Measurements from ENCODE around the gene PIGC.
"Not testable (repeated sequence)": the region's sequence is repeated elsewhere in the genome, so short reads cannot be mapped to it uniquely, and the experiment has no call there.

The PIGC gene

DNA sequence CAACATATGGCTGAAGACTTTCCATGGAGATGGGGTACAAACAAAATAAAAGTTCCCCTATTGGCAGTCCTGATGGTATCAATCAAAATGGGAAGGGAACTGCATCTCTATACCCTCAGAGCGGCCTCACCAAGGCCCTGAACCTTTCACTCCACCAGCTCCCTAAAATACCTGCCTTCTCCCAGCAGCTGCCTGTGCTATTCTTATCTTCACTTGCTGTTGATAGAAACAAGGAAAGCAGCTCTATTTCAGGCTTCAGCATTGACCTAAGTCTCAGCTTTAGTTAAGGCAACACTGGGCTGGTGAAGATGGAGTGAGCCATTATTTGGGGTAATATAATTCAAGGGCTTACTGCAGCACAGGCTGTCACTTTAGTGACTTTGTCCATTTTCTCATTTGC, 21.7 kb upstream of the PIGC start:
- no peak for DNase-seq

DNA sequence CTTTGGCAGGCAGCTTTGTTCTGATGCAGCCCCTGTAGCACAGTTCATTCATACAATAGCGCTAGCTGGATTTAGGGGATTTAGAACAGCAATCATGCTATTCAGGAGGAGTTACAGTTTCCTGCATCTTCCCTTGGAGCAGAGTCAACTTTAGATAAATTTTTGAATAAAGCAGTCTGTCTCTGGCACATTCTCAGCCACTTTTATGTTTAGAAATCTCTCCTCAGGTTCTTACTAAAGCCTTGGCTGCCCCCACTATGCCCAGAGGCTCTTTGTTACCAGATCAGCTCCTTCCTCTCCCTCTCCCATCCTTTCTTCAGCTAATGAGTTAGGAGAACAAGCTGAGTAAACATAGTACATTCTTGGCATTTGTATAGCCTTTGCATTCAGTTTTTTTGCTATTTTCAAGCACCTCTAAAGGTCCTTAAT, 17.0 kb upstream of the PIGC start:
- no peak for DNase-seq

DNA sequence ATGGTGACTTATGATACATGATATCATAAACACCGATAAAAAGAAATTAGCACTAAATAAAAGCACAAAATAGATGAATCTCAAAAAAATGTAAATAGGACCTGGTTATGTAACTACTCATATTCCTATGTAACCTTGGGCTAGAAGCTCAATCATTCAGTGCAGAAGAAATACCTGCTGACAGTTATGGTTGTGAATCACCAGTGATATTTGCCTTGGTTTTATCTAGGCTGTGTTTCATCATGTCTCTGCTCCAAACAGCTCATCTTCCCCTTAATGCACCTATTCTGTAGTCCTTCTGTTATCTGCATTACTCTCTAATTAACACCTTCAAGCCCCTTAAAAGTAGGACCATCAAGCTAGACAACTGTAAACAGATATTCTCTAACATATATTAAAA, 16.3 kb upstream of the PIGC start:
- DNase-seq, result no peak

DNA sequence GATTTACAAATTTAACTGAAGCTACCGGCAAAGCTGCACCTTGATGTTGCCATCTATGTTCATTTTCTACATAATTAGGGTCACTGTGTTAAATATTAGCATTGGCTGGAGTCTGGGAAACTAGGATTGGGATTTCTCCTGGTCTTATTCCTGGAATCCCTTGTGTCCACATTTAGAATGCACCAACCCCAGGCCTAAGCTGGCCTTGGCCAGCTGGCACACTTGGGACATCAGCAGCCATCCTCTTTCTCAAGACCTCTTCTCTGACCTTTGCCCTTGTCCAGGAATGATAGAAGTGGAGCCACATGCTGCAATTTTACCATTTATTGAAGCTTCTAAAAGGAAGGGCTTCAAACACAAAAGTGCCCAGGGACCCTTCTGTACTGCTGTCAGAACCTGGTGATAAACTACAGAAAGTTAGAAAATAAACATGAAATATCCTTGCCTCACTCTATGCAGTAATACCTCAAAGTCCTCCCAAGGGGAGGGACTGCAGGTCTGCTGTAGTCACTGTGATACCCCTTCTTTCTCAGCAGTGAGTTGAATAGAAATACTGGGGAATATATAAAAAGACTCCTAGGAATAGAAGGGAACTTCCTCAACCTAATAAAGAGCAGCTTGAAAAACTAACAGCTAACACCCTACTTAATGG, 13.7 kb upstream of the PIGC start:
- no peak for DNase-seq

DNA sequence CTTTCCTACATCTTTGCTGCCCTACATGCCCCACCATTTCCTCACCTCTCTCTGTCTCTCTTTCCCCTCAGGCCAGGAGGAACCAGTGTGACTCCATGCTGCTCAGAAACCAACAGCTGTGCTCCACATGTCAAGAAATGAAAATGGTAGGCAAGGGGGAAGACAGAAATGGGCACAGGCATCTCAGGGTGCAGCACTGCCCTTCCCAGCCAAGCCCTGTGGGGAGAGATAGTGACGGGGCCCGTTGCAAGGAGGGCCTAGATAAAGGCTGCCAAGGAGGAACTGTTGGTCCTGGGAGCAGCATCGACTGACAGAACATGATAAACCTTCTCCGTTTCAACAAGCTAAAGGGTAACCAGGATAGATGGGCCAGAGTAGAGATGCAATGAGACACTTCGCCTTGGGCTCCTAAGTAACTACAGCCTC, 12.5 kb upstream of the PIGC start:
- no peak for DNase-seq

DNA sequence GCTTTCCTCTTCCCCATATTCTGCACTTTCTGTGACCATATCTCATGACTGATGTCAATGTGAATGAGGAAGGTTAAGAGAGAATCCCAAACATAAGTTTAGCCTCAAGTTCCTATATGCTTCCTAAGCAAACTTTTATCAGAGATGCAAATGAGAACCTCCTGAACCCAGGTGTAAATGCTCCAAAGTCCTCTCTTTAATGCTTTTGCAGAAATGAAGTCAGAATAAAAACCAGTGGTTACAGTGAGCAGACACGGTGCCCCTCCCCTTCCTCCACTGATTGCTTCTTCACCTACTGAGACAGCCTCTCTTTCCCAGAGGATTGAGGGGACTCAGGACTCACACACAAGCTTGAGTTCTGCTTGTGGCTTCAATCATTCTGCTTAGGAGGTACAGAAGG, 11.6 kb upstream of the PIGC start:
- DNase-seq, result no peak

DNA sequence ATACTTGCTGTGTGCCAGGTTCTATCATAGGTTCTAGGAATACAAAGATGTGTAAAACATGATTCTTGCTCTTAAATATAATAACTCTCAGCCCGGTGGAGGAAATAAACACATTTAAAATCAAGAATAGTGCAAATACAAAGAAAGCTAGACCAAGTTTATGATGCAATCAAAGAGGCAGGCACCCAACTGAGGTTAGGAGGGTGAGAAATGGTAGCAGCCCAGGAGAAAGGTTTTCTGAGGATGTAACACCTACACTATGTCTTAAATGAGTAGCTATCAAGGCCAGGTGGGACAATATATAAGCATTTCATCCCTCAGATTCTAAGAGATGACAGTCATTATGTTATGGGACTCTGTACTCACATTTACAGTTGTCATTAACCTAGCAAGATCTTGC, 9.7 kb upstream of the PIGC start:
- no peak for DNase-seq

DNA sequence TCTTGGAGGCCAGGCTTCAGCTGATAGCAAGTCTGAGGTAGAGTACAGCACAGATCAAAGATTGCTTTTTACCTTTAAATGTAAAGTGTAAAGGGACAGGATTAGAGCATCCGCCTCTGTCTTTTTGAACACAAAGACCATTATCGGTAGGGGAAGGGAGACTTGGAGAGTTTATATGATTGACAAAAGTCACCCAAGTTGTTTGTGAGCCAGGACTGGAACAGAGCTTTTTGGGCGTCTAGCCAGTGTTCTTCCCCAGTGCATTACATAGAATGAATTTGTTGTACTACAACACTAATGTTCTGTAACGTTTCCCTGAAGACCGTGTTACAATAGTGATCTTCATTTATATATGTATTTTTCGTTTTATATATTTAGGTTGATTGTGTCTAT, 9.3 kb upstream of the PIGC start:
- no peak for DNase-seq

DNA sequence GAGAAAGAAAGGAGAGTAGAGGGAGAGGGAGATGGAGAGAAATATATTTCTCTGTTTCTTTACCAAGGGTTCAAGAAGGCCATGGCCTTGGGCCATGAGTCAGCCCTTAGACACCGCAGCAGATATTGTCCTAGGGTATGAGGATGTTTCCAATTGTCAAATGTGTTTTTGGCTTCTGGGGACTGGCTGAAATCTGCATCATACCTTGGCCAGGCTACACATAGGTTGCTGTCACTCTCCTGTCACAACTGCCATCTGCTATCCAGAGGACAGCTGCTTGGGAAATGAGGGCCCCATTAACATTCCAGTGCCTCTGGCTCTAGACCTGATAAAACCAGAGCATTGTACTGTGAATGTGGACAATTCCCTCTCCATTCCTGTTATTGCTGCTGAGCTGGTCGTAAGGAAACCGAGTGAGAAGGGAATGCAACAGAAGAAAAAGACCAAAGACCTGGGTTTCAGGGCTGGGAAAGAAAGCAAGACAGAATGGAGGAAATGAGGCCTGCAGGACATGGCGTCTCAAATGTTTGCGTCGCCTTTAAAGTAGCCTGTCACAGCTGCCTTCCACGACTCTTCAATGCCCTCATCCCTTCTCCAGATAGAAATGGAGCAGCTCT, 8.8 kb upstream of the PIGC start:
- no peak for DNase-seq

DNA sequence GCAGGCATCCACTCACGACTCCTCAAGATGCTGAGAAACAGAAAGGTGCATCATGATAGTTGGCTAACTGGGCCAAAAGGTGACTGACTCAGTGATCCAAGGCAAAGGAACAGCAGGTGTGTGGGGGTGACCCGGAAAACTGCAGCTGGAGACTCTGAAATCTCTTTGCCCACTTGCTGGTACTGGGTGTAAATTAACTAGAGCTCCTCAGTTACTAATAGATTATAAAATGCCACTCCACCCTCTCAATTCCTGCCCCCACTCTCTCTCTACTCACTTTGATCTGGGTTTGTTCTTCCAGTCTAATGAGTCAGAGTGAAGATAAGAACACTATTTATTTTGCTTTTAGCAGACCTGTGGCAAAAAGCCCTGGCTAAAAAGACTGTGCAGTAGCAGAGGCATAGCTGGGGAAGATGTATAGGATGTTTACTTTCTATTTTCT, 7.2 kb upstream of the PIGC start:
- no peak for DNase-seq

DNA sequence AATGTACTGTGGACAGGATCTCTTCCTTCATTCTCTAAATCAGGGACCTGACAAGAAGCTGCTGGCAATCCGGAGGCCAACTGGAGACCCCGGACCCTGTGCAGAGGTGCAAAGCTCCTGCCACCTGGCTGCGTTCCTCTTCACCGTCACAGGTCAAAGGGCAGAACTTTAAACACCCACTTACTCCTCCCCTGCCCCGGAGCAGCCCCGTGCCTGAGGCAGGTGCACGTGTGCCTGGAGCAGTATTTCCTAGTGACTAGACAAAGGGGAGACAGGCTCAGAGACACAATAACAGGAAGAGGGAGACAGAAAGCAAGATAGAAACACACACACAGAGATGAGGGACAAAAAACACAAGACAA, 6.6 kb upstream of the PIGC start:
- DNase-seq, result no peak

DNA sequence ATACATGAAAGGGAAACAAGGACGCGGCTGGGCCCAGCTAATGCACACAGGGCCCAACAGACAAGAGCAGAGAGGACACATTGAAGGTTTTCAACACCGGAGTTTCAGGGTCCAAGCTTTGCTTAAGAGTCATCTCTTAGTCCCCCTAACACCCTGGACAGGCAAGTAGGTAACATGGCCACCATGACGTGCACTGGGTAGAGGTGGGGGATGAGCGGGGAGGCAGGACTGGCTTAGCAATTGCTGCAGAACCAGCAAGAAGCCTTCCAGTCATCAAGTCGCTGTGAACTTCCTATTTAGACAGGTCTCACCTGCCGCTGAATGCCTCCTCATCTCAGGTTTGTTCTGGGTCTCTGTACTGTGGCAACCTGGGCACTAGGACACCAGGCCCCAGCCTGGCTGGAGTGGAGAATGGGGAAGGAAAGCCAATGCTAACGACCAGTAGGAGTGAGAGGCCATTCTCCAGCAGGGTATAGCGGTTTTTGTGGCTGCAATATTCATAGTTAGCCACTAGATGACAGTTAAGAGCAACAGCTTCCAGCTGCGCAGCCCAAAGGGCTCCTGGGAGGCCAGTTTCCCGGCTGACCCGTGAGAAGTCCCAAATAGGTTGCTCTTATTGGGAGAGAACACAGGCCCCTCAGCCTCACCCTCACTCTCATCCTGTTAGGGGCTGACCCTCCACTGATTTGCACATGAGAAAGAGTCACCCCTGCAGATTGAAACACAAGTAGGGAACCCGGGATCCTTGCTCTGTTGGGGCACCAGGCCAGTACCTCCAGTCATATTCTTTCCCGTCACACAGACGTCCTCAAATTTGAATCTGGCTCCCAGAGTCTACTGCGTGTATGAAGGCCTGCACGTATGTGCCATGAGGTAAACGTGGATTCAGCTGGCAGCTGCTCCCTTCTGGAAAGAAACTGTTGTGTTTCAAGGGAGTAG, 6.0 kb upstream of the PIGC start:
- no peak for DNase-seq

DNA sequence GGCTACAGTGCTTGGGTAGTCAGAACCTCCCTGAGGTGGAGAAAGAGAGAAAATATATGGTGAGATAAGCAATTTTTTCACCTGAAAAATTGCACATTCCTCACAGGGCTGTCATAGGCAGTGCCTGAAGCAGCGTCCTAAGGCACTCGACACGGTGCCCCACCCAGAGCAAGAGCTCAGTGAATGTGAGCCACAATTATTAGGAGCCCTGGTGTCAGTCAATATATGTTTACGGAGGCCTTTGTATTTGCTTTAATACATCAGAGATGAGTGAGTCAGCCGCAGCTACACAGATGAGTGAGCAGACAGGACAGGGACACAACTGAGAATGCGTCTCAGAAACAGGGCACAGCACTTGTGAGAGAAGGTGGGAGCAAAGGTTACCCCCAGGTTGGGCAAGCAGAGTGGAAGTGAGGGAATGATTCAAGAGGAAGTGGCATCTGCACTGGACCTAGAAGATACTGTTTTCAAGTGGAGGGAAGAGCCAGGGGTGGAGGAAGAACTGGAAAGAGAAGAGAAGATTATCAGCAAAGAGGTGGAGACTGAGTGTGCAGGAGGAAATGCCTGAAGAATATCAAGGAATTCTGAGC, 5.2 kb upstream of the PIGC start:
- no peak for DNase-seq

DNA sequence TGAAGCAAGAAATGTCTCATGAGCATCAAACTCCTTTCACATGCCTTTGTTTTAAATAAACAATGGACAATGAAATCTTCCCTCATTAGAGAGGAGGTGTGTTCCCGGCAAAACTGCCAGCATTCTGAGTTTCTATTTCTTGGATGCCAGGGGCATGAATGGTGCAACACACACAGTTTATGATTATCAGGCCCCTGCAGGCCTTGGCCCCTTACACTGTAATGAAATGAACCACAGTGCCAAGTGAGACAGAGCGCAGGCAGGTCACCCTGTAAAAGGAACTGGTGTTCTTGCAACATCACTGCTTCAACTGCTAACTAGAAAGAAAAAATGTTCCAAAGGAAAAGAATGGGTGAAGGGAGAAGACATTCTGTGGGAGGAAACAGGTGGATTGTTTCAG, 3.8 kb upstream of the PIGC start:
- DNase-seq, result no peak

DNA sequence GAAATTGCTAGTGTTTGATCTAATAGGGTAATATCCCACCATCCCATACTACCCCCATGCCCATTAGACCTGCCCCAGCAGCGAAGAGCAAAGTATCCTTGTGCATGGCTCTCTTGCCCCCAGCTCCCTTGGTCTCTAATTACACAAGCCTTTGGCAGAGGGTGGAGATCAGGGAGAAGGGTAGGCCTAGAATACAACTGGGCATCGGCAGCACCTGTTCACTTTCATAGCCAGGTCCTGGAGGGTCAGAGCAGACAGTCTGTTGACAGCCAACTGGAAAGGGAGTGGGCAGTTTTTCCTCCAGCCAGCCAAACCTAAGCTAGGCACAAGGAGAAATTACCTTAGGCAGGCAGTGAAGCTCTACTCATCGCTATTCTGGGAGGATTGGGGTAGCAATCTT, 2.7 kb upstream of the PIGC start:
- DNase-seq, result no peak

DNA sequence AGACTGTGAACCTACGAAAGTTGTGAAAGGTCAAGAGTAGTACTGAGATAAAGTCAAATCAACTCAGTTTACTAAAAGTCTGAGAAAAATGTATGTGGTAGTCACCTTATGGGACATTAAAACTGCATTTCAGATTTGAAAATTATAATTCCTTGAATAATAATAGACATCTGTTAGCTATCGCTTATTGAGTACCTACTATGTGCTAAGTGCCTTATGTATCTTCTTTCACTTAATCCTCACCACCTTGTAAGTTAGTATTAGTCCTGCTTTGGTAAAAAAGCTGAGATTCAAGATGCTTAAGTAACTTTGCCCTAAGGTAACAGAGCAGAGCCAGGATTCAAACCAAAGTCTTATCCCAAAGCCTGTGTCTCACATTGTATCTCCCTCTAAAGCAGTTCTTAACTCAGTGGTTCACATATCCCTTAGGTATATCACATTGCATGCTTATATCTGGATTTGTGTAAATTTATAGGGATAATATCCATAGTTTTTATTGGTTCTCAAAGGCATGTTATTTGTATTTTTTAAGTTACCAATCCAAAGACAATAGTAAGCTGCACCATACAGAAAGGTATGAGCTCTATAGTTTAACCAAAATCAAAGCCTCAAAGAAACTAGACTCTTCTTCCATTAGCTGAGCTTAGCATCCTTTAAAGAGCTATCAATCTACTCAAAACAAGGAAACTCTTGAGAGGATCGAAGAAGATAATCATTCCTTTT, 865 bp downstream of the PIGC start:
- no peak for DNase-seq

DNA sequence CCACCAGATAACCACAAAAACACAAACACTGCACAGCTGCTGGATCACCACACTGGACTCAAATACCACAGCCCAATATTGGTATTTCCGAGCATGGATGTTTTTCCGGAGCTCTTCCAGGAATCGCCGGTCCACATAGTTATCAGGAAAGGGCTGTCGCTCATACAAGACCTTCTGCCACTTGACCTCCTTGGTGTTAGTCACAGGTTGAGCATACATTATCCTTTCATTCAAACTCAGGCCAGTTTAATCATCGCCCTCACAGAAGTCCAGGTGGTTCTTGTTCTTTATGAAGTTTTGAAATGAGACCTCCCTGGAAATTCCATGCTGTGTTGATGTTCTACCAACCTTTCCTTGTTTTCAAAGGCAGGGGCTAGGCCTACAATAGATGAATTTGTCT, 1.5 kb downstream of the PIGC start:
- DNase-seq, result no peak

DNA sequence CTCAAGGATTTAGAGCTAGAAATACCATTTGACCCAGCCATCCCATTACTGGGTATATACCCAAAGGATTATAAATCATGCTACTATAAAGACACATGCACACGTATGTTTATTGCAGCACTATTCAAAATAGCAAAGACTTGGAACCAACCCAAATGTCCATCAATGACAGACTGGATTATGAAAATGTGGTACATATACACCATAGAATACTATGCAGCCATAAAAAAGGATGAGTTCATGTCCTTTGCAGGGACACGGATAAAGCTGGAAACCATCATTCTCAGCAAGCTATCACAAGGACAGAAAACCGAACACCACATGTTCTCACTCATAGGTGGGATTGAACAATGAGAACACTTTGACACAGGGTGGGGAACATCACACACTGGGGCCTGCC, 6.7 kb downstream of the PIGC start:
- DNase-seq, result not testable (repeated sequence)

DNA sequence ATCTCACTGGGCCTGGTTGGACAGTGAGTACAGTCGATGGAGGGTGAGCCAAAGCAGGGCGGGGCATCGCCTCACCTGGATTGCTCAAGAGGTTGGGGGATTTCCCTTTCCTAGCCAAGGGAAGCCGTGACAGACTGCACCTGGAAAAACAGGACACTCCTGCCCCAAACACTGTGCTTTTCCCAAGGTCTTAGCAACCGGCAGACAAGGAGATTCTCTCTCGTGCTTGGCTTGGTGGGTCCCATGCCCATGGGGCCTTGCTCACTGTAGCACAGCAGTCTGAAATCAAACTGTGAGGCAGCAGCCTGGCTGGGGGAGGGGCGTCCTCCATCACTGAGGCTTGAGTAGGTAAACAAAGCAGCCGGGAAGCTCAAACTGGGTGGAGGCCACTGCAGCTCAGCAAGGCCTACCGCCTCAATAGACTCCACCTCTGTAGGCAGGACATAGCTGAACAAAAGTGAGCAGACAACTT, 12.1 kb downstream of the PIGC start:
- no peak for DNase-seq

DNA sequence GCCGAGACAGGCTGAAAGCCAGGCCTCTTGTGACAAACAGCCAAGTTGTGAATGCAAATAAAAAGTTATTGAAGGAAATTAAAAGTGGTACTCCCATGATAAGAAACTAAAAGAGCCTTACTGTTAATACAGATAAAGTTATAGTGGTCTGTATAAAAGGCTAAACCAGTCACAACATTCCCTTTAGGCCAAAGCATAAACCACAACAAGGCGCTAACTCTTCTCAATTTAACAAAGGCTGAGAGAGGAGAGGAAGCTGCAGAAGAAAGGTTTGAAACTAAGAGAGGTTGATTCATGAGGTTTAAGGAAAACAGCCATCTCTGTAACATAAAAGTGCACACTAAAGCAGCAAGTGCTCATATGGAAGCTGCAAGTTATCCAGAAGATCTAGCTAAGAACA, 12.7 kb downstream of the PIGC start:
- DNase-seq, result no peak

DNA sequence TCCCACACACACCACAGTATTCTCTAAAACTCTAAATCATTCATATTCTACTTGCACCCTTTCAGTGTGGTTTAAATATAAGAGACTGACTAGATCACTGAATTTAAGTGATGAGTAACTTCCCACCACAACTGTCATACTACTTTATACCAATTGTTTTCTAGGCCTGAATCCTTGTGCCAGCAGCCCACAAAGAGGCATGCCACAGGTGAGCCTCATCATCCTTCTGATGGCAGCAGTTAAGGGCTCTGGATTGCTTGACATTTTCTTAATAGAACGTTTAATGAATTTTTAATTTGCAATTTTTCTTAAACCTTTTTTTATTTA, 13.8 kb downstream of the PIGC start:
- DNase-seq, result no peak

DNA sequence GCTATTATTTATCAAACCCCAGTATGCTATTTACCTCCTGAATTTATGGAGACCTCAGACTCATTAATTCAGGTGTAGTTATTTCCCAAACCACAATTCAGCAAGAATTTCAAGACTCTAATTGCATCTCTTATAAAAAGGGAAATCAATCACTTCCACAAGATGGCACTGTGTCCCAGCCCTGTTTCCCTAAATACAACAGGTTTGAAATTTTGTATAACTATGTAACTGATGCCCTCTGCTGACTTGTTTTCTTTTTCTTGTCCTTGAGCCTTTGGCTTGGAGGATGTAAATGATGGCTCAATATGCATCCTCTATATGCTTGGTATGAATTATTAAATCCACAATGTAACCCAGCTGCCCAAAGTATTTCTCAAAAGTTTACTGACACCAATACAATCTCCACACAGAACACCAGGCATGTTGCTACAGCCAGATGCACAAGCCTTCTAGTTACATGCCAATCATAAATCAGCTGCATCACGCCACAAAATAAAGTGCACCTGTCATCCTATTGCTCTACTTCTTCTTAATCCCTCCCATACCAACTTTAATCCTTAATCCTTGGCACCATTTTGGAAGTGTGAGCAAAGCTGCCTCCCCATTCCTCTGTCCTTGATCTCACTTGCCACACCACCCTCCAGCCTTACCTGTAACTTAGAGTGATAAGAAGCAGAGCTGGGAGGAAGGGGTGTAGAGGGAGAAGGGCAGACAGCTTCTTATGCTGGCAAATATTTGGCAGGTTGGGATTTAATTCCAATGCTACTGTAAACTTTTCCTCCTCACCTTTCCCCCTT, 14.3 kb downstream of the PIGC start:
- DNase-seq, result no peak
